Fibroblast of pulmonary artery (primary cell): ENCODE measurements around the gene GRM3.

ENCODE experiments used
- DNase-seq: peaks from one replicate; pipeline ENCODE4 v3.0.0-alpha.2; 2010; ENCODE audit warnings: low read depth
- H3K4me3 ChIP-seq: replicated peaks from 2 replicates; pipeline ENCODE4 v1.5.1; 2011; ENCODE audit warnings: low read depth, mild to moderate bottlenecking, control low read depth, low read length, moderate library complexity
- CTCF ChIP-seq: IDR thresholded peaks from 2 replicates; pipeline ENCODE4 v1.5.1; 2011; ENCODE audit warnings: mild to moderate bottlenecking, control low read depth, low read length, inconsistent platforms; ENCODE audit errors: missing control alignments

GRM3 gene

DNA sequence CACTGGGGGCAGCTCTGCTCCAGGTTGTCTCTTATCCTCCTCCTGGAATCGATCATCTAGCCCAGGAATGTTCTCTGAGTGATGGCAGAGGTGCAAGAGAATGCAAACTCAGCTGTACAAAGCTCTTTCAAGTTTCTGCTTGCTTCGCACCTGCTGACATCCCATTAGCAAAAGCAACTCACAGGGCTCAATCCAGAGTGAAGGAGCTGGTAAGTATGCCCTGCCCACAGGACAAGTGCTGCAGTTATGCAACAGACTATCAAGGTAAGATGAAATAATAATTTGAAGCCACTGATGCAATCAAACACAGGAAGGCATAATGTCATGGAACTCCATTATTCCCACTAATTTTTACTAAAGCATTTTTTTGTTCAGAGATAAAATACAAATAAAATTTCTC lies 122.2 kb downstream of the GRM3 start:
- no peak for TF ChIP-seq CTCF
- H3K4me3 ChIP-seq = no peak overlapping the region
- DNase-seq = no peak

- no peak overlapping the region for H3K4me3 ChIP-seq
- no peak for TF ChIP-seq CTCF
Observed at GRCh38 chr7:86768394-86768793, 124.7 kb downstream of the GRM3 start.

DNA sequence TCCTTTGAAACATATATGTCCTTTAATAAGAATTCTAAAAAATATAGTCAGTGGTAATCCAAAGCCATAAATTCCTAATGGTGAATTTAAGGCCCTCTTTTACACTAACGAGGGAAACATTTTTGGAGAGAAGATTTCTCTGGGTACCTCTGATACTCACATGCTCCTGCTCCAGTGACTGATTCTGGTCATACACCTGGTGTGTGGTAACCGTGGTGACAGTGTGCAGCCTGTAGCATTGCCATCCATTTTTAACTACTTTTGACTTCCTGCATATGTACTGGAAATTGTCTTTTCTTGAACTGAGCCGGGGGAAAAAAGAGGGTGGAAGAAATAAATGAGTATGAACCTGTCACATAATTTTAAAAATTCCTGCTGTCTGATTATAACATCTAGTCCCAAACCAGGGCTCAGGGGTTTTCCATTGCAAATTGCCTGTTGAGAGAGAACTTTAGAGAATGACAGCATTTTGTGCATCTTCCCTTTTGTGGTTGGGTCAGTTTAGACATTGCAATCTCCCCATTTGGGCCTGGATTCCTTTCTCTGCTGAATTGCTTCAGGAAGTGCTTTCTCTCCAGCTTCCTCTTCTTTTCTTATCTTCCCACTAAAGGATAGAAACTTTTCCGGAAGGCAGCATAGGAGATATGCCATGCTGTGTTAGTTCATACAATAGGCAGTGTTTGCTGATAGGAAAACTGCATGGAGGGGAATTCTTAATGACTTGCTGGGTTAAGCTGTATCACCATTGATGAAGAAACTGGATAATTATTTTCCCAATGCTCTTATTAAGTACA lies 125.5 kb downstream of the GRM3 start:
- DNase-seq = no peak
- H3K4me3 ChIP-seq = no peak overlapping the region
- no peak for TF ChIP-seq CTCF

More at GRCh38 chr7:86768394-86768793, 124.7 kb downstream of the GRM3 start:
- DNase-seq = no peak

- H3K4me3 ChIP-seq = no peak overlapping the region
- no peak for DNase-seq
- TF ChIP-seq CTCF = no peak
Observed at GRCh38 chr7:86773309-86773708, 129.6 kb downstream of the GRM3 start.

GRCh38 chr7:86775203-86775602 lies 131.5 kb downstream of the GRM3 start:
- H3K4me3 ChIP-seq = no peak overlapping the region
- no peak for DNase-seq
- TF ChIP-seq CTCF = no peak

- DNase-seq = no peak
- no peak overlapping the region for H3K4me3 ChIP-seq
- TF ChIP-seq CTCF = no peak
Observed at GRCh38 chr7:86776136-86776535, 132.4 kb downstream of the GRM3 start.

GRCh38 chr7:86778271-86778670 lies 134.6 kb downstream of the GRM3 start:
- TF ChIP-seq CTCF = no peak
- no peak for DNase-seq
- no peak overlapping the region for H3K4me3 ChIP-seq
